ENCODE results near the gene TMIE. TPM values are rescaled to one million over a fixed set of nuclear protein-coding genes. Genes with fewer than 3 reads are reported as not detected.

The TMIE gene
- total and polyA plus RNA-seq, 9 of the 15 experiments (the other 6 are each of a cell fraction or from before 2014, with no cell fraction given) = not detected

DNA sequence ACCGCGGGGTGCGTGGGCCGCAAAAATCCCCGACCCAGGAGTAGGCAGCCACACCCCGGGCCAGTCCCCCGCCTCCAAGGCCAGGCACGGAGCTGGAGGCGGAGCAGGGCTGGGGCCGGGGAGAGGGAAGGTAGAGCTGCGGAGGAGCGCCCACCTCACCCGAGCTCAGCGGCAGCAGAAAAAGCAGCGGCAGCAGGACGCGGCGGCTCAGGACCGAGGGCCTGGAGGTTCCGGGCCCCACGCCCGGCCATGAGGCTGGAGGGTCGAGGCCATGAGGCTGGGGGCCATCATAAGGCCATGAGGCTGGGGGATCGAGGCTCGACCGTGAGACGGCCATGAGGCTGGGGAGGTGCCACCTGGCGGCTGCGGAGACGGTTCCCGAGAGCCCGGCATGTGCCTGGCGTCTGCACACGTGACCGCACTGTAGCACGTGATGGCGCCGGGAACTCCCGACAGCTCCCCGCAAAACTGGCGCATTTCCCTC lies 49.4 kb downstream of the TMIE start (continued):
- TF ChIP-seq, protein P1, sequence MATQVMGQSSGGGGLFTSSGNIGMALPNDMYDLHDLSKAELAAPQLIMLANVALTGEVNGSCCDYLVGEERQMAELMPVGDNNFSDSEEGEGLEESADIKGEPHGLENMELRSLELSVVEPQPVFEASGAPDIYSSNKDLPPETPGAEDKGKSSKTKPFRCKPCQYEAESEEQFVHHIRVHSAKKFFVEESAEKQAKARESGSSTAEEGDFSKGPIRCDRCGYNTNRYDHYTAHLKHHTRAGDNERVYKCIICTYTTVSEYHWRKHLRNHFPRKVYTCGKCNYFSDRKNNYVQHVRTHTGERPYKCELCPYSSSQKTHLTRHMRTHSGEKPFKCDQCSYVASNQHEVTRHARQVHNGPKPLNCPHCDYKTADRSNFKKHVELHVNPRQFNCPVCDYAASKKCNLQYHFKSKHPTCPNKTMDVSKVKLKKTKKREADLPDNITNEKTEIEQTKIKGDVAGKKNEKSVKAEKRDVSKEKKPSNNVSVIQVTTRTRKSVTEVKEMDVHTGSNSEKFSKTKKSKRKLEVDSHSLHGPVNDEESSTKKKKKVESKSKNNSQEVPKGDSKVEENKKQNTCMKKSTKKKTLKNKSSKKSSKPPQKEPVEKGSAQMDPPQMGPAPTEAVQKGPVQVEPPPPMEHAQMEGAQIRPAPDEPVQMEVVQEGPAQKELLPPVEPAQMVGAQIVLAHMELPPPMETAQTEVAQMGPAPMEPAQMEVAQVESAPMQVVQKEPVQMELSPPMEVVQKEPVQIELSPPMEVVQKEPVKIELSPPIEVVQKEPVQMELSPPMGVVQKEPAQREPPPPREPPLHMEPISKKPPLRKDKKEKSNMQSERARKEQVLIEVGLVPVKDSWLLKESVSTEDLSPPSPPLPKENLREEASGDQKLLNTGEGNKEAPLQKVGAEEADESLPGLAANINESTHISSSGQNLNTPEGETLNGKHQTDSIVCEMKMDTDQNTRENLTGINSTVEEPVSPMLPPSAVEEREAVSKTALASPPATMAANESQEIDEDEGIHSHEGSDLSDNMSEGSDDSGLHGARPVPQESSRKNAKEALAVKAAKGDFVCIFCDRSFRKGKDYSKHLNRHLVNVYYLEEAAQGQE (IDR thresholded peaks at IDR 0.05; ENCODE audit: borderline replicate concordance) = peak; percentile 64
- TF ChIP-seq, protein P1 (CRISPR knock-in tag; IDR thresholded peaks at IDR 0.05; ENCODE audit: low read depth) = no peak
- TF ChIP-seq, protein P2, sequence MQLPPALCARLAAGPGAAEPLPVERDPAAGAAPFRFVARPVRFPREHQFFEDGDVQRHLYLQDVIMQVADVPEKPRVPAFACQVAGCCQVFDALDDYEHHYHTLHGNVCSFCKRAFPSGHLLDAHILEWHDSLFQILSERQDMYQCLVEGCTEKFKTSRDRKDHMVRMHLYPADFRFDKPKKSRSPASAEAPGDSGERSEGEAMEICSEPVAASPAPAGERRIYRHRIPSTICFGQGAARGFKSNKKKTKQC (CRISPR knock-in tag; IDR thresholded peaks at IDR 0.05) = peak; percentile 80; the same call in 1 of the 2 replicates
- TF ChIP-seq RBFOX2 (IDR thresholded peaks at IDR 0.05; ENCODE audit: low read depth, low read length) = 0 out of 2 replicates have a peak, but pooled peaks have one; percentile 30
- no peak for TF ChIP-seq MAFG (tag; conservative IDR thresholded peaks at IDR 0.05)
- 0 out of 2 replicates have a peak, but pooled peaks have one; percentile 49 for TF ChIP-seq ZNF431 (CRISPR knock-in tag; IDR thresholded peaks at IDR 0.05)
- TF ChIP-seq MAZ (CRISPR knock-in tag; conservative IDR thresholded peaks at IDR 0.05 in 1 of 2, IDR thresholded peaks at IDR 0.05 in 1 of 2) = peak; percentile 26 to 55; a peak in 2 of 4 replicates
- peak in 1 of 3 experiments; percentile 37 for TF ChIP-seq YY1 (IDR thresholded peaks at IDR 0.05; ENCODE audit: borderline replicate concordance in 1 of 3, control insufficient read depth in 1 of 3, extremely low read depth in 1 of 3, insufficient read depth in 3 of 3, insufficient read length in 1 of 3, insufficient replicate concordance in 2 of 3, low read depth in 1 of 3, low read length in 2 of 3)
- TF ChIP-seq, protein P3, sequence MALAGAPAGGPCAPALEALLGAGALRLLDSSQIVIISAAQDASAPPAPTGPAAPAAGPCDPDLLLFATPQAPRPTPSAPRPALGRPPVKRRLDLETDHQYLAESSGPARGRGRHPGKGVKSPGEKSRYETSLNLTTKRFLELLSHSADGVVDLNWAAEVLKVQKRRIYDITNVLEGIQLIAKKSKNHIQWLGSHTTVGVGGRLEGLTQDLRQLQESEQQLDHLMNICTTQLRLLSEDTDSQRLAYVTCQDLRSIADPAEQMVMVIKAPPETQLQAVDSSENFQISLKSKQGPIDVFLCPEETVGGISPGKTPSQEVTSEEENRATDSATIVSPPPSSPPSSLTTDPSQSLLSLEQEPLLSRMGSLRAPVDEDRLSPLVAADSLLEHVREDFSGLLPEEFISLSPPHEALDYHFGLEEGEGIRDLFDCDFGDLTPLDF (CRISPR knock-in tag; IDR thresholded peaks at IDR 0.05) = peak; percentile 58; the same call in 1 of the 2 replicates
- TF ChIP-seq ZNF263 (CRISPR knock-in tag; IDR thresholded peaks at IDR 0.05; ENCODE audit: borderline replicate concordance) = peak; percentile 41; the same call in 1 of the 2 replicates
- TF ChIP-seq, protein P4, sequence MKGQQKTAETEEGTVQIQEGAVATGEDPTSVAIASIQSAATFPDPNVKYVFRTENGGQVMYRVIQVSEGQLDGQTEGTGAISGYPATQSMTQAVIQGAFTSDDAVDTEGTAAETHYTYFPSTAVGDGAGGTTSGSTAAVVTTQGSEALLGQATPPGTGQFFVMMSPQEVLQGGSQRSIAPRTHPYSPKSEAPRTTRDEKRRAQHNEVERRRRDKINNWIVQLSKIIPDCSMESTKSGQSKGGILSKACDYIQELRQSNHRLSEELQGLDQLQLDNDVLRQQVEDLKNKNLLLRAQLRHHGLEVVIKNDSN (CRISPR knock-in tag; IDR thresholded peaks at IDR 0.05) = peak; percentile 95
- peak; percentile 95 for TF ChIP-seq RAD51 (IDR thresholded peaks at IDR 0.05; ENCODE audit: borderline replicate concordance, low read depth)
- TF ChIP-seq, protein P5, sequence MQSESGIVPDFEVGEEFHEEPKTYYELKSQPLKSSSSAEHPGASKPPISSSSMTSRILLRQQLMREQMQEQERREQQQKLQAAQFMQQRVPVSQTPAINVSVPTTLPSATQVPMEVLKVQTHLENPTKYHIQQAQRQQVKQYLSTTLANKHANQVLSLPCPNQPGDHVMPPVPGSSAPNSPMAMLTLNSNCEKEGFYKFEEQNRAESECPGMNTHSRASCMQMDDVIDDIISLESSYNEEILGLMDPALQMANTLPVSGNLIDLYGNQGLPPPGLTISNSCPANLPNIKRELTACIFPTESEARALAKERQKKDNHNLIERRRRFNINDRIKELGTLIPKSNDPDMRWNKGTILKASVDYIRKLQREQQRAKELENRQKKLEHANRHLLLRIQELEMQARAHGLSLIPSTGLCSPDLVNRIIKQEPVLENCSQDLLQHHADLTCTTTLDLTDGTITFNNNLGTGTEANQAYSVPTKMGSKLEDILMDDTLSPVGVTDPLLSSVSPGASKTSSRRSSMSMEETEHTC (IDR thresholded peaks at IDR 0.05) = peak; percentile 70

Measured in K562 (cell line).